Gastroesophageal sphincter (tissue), 3 donors: ENCODE measurements around the gene MND1.

Source experiments
- CTCF ChIP-seq, 4 experiments: fragments of 200-600 bp in 2 of 4; fragments of 450-650 bp in 2 of 4; sonication (generic) in 1 of 4; IDR thresholded peaks; one replicate each; pipeline ENCODE4 v1.5.1; 2017 to 2019; ENCODE audit warnings: antibody characterized with exemption in 4 of 4, mild to moderate bottlenecking in 2 of 4, moderate library complexity in 2 of 4
- EP300 ChIP-seq: sonication (generic); formaldehyde crosslinking; IDR thresholded peaks from one replicate; pipeline ENCODE4 v1.6.1; 2017; ENCODE audit warnings: antibody characterized with exemption, mild to moderate bottlenecking
- POLR2A ChIP-seq, 2 donors: fragments of 450-650 bp; IDR thresholded peaks; one replicate each; pipeline ENCODE4 v1.6.1; 2017; ENCODE audit warnings: antibody characterized with exemption in 2 of 2, mild to moderate bottlenecking in 2 of 2, moderate library complexity in 1 of 2

DNA sequence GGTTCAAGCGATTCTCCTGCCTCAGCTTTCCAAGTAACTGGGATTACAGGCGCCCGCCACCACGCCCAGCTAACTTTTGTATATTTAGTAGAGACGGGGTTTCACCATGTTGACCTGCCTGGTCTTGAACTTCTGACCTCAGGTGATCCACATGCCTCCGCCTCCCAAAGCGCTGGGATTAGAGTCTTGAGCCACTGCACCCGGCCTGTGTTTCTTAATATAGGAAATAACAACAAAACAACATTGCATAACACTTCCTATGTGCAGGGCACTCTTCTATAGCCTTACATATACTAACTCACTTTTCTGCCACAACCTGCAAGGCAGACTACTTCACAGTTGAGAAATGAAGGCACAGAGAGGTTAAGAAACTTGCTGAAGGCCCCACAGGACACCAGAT, 108.9 kb downstream of the MND1 start:
- TF ChIP-seq POLR2A (IDR thresholded peaks at IDR 0.05) = no peak
- TF ChIP-seq CTCF (IDR thresholded peaks at IDR 0.05) = no peak
- TF ChIP-seq EP300 = no peak
